HEK293T (cell line): Measurements from ENCODE around the gene FBXL5.

ENCODE experiments used
- BHLHE40 ChIP-seq: fragments of 450-650 bp; IDR thresholded peaks from 2 replicates; pipeline ENCODE4 v1.6.1; 2016; ENCODE audit warnings: mild to moderate bottlenecking, moderate library complexity, borderline replicate concordance
- ELF4 ChIP-seq: fragments of 450-650 bp; IDR thresholded peaks from 2 replicates; pipeline ENCODE4 v1.6.1; 2017; ENCODE audit warnings: antibody characterized with exemption
- FOXA1 ChIP-seq: fragments of 450-650 bp; IDR thresholded peaks from 2 replicates; pipeline ENCODE4 v1.6.1; 2016; ENCODE audit warnings: mild to moderate bottlenecking
- FOXK2 ChIP-seq: fragments of 450-650 bp; IDR thresholded peaks from 2 replicates; pipeline ENCODE4 v1.6.1; 2016; ENCODE audit warnings: mild to moderate bottlenecking
- FOXM1 ChIP-seq: fragments of 450-650 bp; IDR thresholded peaks from 2 replicates; pipeline ENCODE4 v1.6.1; 2017; ENCODE audit warnings: mild to moderate bottlenecking, borderline replicate concordance
- L3MBTL2 ChIP-seq: fragments of 450-650 bp; conservative IDR thresholded peaks from 2 replicates; pipeline ENCODE4 v1.6.1; 2016; ENCODE audit warnings: mild to moderate bottlenecking
- NFRKB ChIP-seq: fragments of 450-650 bp; IDR thresholded peaks from 2 replicates; pipeline ENCODE4 v1.6.1; 2016; ENCODE audit warnings: mild to moderate bottlenecking, moderate library complexity
- SP1 ChIP-seq: fragments of 450-650 bp; IDR thresholded peaks from 2 replicates; pipeline ENCODE4 v1.6.1; 2017
- SUZ12 ChIP-seq: fragments of 450-650 bp; IDR thresholded peaks from 2 replicates; pipeline ENCODE4 v1.6.1; 2016; ENCODE audit warnings: mild to moderate bottlenecking
- TF ChIP-seq, protein P1 (sequence below): fragments of 450-650 bp; IDR thresholded peaks from 2 replicates; pipeline ENCODE4 v1.6.1; 2016

DNA sequence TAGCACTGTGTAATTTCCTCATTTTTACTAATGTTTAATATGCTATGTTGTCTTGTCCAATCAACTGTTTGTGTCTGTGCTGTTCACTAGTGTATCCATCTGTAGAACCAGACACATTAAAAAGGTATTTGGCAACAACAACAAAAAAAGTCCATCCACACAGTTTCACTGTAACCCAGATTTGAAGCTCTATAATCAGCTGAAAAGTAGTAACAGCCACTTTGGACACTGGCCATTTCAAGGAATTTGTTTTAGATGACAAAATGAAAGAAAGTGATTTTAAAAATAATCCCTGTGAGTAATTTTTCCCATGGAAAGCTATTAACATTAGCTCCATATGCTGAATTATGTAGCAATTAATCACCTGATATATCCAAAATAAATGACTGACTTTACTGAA is 2.2 kb upstream of the FBXL5 start:
- no peak for TF ChIP-seq FOXK2
- TF ChIP-seq SP1: no peak
- TF ChIP-seq FOXA1: no peak
- TF ChIP-seq FOXM1: no peak
- no peak for TF ChIP-seq NFRKB
- TF ChIP-seq, protein P1, sequence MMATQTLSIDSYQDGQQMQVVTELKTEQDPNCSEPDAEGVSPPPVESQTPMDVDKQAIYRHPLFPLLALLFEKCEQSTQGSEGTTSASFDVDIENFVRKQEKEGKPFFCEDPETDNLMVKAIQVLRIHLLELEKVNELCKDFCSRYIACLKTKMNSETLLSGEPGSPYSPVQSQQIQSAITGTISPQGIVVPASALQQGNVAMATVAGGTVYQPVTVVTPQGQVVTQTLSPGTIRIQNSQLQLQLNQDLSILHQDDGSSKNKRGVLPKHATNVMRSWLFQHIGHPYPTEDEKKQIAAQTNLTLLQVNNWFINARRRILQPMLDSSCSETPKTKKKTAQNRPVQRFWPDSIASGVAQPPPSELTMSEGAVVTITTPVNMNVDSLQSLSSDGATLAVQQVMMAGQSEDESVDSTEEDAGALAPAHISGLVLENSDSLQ: no peak
- no peak for TF ChIP-seq ELF4
- no peak for TF ChIP-seq BHLHE40
- no peak for TF ChIP-seq SUZ12
- TF ChIP-seq L3MBTL2: no peak
